ENCODE data around the gene NFIX.

- TF ChIP-seq CTCF (optimal IDR thresholded peaks at IDR 0.05 in 1 of 3, IDR thresholded peaks at IDR 0.05 in 1 of 3, conservative IDR thresholded peaks at IDR 0.05 in 1 of 3; ENCODE audit: extremely low read depth in 1 of 3, insufficient read depth in 2 of 3, low read length in 3 of 3) = no peak
- TF ChIP-seq EZH2 (IDR thresholded peaks at IDR 0.05; ENCODE audit: low read length) = no peak
Observed at GRCh38 chr19:13018035-13018914, 23.0 kb downstream of the NFIX start.
